HEK293T (cell line): ENCODE results near the gene PKD2L2.
"Not testable (repeated sequence)": the region's sequence is repeated elsewhere in the genome, so short reads cannot be mapped to it uniquely, and the experiment has no call there.

ENCODE experiments used
- CTCF ChIA-PET: fragments of 350-600 bp; formaldehyde crosslinking; extraction: SDS; loops from one replicate; lab custom pipeline; 2021; ENCODE audit warnings: antibody characterized with exemption, inconsistent platforms; lab: Yijun Ruan, JAX
- POLR2A ChIA-PET: fragments of 350-600 bp; formaldehyde crosslinking; extraction: SDS; loops from one replicate; lab custom pipeline; 2020; ENCODE audit warnings: antibody characterized with exemption, inconsistent platforms; lab: Yijun Ruan, JAX
- DNase-seq: peaks from one replicate; pipeline ENCODE4 v3.0.0; 2012; ENCODE audit warnings: mixed read lengths; ENCODE audit errors: extremely low spot score
- ARNT ChIP-seq: fragments of 450-650 bp; IDR thresholded peaks from 2 replicates; pipeline ENCODE4 v1.6.1; 2017; ENCODE audit warnings: mild to moderate bottlenecking
- BHLHE40 ChIP-seq: fragments of 450-650 bp; IDR thresholded peaks from 2 replicates; pipeline ENCODE4 v1.6.1; 2016; ENCODE audit warnings: mild to moderate bottlenecking, moderate library complexity, borderline replicate concordance
- CTBP1 ChIP-seq: fragments of 450-650 bp; IDR thresholded peaks from 2 replicates; pipeline ENCODE4 v1.6.1; 2016; ENCODE audit warnings: borderline replicate concordance
- ELF4 ChIP-seq: fragments of 450-650 bp; IDR thresholded peaks from 2 replicates; pipeline ENCODE4 v1.6.1; 2017; ENCODE audit warnings: antibody characterized with exemption
- FOXA1 ChIP-seq: fragments of 450-650 bp; IDR thresholded peaks from 2 replicates; pipeline ENCODE4 v1.6.1; 2016; ENCODE audit warnings: mild to moderate bottlenecking
- FOXK2 ChIP-seq: fragments of 450-650 bp; IDR thresholded peaks from 2 replicates; pipeline ENCODE4 v1.6.1; 2016; ENCODE audit warnings: mild to moderate bottlenecking
- FOXM1 ChIP-seq: fragments of 450-650 bp; IDR thresholded peaks from 2 replicates; pipeline ENCODE4 v1.6.1; 2017; ENCODE audit warnings: mild to moderate bottlenecking, borderline replicate concordance
- HDGF ChIP-seq: fragments of 450-650 bp; IDR thresholded peaks from 2 replicates; pipeline ENCODE4 v1.6.1; 2017; ENCODE audit warnings: antibody characterized with exemption, borderline replicate concordance
- L3MBTL2 ChIP-seq: fragments of 450-650 bp; conservative IDR thresholded peaks from 2 replicates; pipeline ENCODE4 v1.6.1; 2016; ENCODE audit warnings: mild to moderate bottlenecking
- LEF1 ChIP-seq: fragments of 450-650 bp; IDR thresholded peaks from 2 replicates; pipeline ENCODE4 v1.6.1; 2017; ENCODE audit warnings: mild to moderate bottlenecking, borderline replicate concordance
- NFRKB ChIP-seq: fragments of 450-650 bp; IDR thresholded peaks from 2 replicates; pipeline ENCODE4 v1.6.1; 2016; ENCODE audit warnings: mild to moderate bottlenecking, moderate library complexity
- SP1 ChIP-seq: fragments of 450-650 bp; IDR thresholded peaks from 2 replicates; pipeline ENCODE4 v1.6.1; 2017
- SUZ12 ChIP-seq: fragments of 450-650 bp; IDR thresholded peaks from 2 replicates; pipeline ENCODE4 v1.6.1; 2016; ENCODE audit warnings: mild to moderate bottlenecking
- TARDBP ChIP-seq: fragments of 450-650 bp; IDR thresholded peaks from 2 replicates; pipeline ENCODE4 v1.6.1; 2016
- ZNF384 ChIP-seq: fragments of 450-650 bp; IDR thresholded peaks from 2 replicates; pipeline ENCODE4 v1.6.1; 2016
- TF ChIP-seq, protein P1 (sequence below): fragments of 450-650 bp; IDR thresholded peaks from 2 replicates; pipeline ENCODE4 v1.6.1; 2016

PKD2L2 gene

DNA sequence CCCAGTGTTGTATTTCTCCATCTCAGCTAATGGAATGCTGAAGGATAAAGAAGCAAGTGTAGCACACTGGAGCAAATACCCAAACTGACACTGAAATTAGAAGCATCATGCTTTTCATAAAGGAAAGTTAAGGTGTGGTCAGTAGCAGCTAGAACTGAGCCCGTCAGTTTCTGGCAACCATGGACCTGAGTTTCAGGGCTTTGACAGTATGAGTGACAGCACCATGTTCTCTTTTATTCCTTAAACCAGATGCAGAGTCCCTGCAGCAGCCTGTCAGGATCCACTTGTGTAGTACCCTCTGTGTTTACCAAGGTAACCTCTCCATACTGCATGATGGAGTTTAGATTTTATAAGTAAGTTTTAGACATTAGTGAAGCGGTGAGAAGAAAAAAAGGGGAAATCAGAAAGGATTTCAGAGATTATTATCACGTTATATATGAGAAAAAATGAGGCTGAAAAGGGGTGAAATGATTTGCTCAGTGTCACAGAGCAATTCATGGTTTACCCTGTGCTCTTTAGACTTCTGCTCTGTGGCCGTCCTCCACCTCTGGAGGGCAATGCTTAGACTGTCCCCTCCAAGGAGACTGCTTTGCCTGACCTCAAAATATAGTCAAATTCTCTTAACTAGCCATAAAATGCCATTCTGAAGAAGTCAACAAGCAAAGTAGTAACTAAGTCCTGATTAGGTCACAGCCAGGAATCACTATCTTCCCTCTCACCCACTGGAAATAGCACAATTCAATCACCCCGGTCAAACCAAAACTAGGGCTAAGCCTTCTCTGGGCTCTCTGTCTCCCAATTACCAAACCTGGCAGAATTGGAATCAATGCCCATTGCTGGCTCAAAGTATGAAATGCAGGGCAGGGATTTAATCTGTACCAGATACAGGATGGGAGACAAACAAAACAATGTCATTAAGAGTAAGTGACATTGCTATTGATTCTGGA lies 32.1 kb upstream of the PKD2L2 start:
- DNase-seq, result no peak
- ChIA-PET POLR2A (interaction anchor here (1.6 kb wide), 1 partner anchor 32 kb away, joined by 6 read pairs; the partner anchor contains the start of gene PKD2L2), CTCF (interaction anchor here (1.0 kb wide), 1 partner anchor 106 kb away, joined by 5 read pairs; no protein-coding TSS in a partner anchor)
- TF ChIP-seq BHLHE40 (no peak), NFRKB (no peak), HDGF (no peak), ELF4 (no peak)

- no peak for TF ChIP-seq FOXM1
- no peak for TF ChIP-seq CTBP1
- TF ChIP-seq ELF4, result no peak
- TF ChIP-seq ARNT, result no peak
- ChIA-PET CTCF (no interaction called here), POLR2A (no interaction called here)
- no peak for DNase-seq
These were observed 30.9 kb upstream of the PKD2L2 start for GRCh38 chr5:137858223-137858916.

DNA sequence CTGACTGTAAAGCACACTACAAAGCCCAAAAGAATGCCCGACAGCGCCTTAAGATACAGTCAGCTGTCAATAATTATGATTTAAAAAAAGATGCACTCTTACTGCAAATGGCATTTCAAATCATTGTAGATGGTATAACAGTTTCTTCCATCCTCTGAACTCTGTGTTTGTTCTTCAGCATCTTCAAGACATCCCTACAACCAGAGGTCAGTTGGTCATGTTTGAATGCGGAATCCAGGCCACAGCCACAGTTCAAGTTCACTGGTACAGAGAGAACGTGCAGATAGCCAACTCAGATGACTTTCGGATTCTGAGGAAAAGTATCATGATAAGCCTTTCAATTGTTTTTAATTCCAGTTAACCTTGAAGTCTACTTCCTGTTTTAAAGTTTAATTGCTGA lies 30.3 kb upstream of the PKD2L2 start:
- ChIA-PET CTCF (no interaction called here), POLR2A (no interaction called here)
- no peak for DNase-seq
- no peak for TF ChIP-seq FOXK2
- TF ChIP-seq SP1, result no peak
- TF ChIP-seq FOXM1, result no peak
- TF ChIP-seq LEF1, result no peak
- no peak for TF ChIP-seq FOXA1
- TF ChIP-seq ZNF384, result no peak
- no peak for TF ChIP-seq ARNT
- no peak for TF ChIP-seq TARDBP
- TF ChIP-seq BHLHE40, result no peak

DNA sequence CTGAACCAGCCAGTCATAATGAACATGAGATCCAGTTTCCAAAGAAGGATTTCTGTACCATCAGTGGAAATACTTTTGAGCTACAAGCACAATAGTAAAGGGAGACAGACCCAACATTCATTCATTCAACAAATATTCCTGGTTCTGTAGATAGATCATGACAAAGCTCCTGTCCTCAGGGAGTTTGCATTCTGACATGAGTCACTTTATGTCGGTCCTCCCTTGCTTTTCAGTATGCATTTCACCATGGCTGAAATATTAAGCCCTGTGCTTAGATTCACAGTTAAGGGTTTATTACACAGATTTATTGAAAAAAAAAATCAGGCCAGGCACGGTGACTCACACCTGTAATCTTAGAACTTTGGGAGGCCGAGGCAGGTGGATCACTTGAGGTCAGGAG lies 27.0 kb upstream of the PKD2L2 start:
- POLR2A ChIA-PET, result interaction anchor here (2.6 kb wide), 1 partner anchor 27 kb away, joined by 13 read pairs; the partner anchor contains the start of gene PKD2L2
- DNase-seq, result no peak
- CTCF ChIA-PET, result no interaction called here
- TF ChIP-seq FOXA1 (no peak), NFRKB (no peak), TARDBP (no peak), SP1 (no peak), ARNT (no peak), FOXK2 (no peak), L3MBTL2 (no peak), SUZ12 (no peak), LEF1 (no peak), HDGF (no peak), CTBP1 (no peak), BHLHE40 (no peak)
- TF ChIP-seq, protein P1, sequence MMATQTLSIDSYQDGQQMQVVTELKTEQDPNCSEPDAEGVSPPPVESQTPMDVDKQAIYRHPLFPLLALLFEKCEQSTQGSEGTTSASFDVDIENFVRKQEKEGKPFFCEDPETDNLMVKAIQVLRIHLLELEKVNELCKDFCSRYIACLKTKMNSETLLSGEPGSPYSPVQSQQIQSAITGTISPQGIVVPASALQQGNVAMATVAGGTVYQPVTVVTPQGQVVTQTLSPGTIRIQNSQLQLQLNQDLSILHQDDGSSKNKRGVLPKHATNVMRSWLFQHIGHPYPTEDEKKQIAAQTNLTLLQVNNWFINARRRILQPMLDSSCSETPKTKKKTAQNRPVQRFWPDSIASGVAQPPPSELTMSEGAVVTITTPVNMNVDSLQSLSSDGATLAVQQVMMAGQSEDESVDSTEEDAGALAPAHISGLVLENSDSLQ, result no peak

DNA sequence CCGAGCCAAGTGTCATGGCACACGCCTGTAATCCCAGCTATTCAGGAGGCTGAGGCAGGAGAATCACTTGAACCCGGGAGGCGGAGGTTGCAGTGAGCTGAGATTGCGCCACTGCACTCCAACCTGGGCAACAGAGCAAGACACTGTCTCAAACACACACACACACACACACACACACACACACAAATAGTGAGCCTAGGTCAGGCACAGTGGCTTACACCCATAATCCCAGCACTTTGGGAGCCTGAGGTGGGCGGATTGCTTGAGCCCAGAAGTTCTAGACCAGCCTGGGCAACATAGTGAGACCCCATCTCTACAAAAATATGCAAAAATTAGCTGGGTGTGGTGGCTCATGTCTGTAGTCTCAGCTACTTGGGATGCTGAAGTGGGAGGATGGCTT lies 25.6 kb upstream of the PKD2L2 start:
- CTCF ChIA-PET, result interaction anchor here (0.7 kb wide), 1 partner anchor 858 kb away, joined by 9 read pairs; no protein-coding TSS in a partner anchor
- POLR2A ChIA-PET, result not testable (repeated sequence)

DNA sequence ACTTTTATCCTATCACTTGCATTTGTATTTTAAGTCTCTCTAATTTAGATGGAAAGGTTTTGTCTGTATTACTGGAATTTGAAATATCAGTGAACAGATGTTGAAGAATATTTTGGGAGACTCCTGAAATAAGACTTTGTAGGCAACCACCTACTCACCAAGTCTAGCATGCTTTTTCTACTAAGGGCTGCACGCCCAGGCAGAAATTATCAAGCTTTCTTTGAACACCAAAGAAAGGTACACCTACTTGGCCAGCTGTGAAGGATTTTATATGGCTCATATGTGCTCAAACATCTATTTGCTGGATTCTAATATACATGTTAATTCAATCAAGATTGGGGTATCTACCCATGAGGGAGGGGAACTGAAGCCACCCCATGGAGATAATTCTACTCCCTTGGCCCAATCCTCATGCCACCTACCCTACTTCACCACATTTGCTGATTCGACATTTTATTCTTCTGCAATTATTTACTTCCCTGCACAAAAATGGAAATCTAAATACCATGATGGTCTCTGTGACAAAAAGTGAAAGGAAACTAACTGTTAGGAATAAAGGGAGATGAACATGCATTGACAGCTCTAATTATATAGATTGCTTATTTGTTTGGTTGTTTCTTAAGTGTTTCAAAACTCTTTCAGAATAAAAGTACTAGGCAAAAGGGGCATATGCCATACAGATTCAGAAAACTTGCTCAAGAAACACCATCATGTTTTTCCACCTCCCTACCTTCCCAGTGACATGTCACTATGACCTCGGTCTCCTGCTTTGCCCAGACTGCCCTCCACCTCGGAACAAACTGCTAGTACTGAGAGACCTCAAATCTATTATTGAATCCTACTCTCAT lies 22.5 kb upstream of the PKD2L2 start:
- no peak for TF ChIP-seq NFRKB
- no peak for TF ChIP-seq ZNF384
- no peak for TF ChIP-seq ELF4
- TF ChIP-seq BHLHE40, result no peak
- CTCF ChIA-PET, result no interaction called here
- DNase-seq, result no peak
- POLR2A ChIA-PET, result no interaction called here

More for the DNA sequence above, 25.6 kb upstream of the PKD2L2 start:
- not testable (repeated sequence) for DNase-seq

DNA sequence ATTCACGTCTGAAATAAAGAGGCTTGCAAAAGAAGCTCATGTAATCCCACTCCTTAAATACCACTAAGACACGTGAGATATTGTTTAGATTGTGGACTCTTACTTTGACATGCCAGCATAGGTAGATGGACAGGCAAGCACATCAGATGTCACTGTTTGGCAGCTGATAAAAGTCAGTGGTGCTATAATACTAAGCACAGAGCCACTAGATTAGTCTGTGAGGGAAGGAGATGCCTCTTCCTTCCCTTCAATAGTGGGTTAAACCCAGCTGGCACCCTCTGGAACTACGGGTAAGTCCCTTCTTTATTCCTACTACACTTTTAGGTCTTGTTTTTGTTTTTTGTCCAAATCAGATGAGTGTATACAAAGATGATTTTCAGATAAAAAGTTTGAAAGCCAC lies 21.6 kb upstream of the PKD2L2 start, which contains the start of gene MYOT:
MYOT (plus strand) TSS at position 197 of the 400 bp plus-strand sequence. CDS start 2,792 bp downstream, outside the sequence.
- ChIA-PET CTCF (interaction anchor here (0.7 kb wide), 1 partner anchor 40 kb away, joined by 3 read pairs; no protein-coding TSS in a partner anchor), POLR2A (no interaction called here)
- TF ChIP-seq FOXA1 (no peak), SP1 (no peak), SUZ12 (no peak)
- TF ChIP-seq, protein P1, result 0 out of 2 replicates have a peak, but pooled peaks have one; percentile 8
- no peak for DNase-seq
